ENCODE measurements around the gene PTCRA.

GRCh38 chr6:42938428-42938796 lies 22.6 kb downstream of the PTCRA start:
- TF ChIP-seq CTCF (conservative IDR thresholded peaks at IDR 0.05; ENCODE audit: low read length), result no peak
- no peak for TF ChIP-seq EZH2phosphoT487 (IDR thresholded peaks at IDR 0.05; ENCODE audit: borderline replicate concordance)

All from Loucy (cell line).